ENCODE measurements around the gene URB1. TPM values are rescaled to one million over a fixed set of nuclear protein-coding genes. Genes with fewer than 3 reads are reported as not detected.
"Not testable (repeated sequence)": the region's sequence is repeated elsewhere in the genome, so short reads cannot be mapped to it uniquely, and the experiment has no call there.

URB1 gene
- total RNA-seq, 1 donor from 2014 or later, result 24.4 TPM

DNA sequence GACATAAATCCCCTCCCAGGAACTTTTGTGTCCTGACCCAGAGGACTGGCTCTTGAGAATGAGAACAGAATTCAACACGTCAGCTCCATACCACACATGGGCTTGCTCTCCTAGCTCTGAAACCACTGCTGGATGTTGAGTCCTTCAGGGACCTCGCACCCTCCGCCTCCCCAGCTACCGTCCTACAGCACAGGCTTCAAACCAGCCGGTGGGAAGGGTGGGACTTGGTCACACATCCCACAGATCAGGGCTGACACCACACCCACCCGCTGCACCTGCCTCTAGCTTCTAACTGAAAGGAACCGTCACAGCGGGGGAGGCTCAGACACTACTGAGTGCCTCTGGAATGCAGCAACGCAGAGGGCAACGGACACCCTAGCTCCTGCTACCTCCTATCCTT is 70.1 kb downstream of the URB1 start:
- intact Hi-C loops (cut with micrococcal nuclease), result no loop called here

DNA sequence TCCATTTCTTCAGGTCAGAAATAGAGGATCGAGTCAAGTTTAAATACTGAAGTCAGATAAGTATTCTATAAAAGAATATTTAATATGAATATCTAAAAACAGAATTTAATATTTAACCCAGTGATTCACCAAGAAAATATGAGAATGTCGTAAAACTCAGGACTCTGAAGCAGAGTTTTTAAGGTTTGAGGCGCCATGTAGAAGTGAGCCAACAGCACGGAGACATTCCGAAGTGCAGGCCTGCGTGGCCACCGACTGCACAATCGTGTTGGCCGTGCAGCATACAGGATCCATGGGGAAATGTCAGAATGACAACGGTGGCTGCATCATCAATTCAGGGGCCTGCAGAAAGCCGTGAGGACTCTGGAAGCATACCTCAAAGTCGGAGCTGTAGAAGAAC is 70.7 kb downstream of the URB1 start:
- intact Hi-C loops (cut with micrococcal nuclease), result no loop called here

DNA sequence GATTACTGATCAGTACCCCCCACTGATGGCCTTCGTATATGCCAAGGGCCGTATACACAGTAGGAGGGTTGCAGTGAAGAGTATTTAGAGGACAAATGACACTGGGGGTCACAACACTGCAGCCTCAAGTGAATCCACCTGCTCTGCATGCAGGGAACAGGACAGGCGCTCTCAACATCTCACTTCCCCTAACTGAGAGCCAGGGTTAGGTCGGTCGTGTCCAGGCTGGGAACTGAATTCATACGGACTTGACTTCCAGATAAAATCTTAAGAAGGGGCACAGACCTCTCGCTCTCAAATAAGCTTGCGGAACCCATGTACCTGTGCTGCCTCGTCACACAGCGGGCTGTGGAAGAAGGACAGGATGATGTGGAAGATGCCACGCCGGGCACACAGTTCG is 71.3 kb downstream of the URB1 start:
- intact Hi-C loops (cut with micrococcal nuclease), result no loop called here

DNA sequence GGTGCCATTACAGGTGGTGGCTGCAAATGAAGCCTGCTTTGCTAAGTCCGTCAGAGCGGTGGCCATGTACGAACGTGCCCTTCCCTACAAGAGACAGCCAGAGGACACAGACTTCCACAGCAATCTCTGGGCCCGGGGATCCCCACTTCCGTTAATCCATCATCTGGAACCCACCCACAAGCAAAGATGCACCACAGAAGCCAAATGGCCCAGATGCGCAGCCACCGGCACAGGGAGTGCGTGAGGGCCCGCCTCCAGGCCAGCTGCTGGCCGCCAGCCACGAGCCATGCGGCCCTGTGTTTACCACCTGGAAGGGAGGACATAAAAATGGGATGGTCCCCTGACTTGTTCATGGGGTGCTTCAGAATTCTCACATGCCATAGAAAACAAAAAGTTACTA is 72.1 kb downstream of the URB1 start:
- intact Hi-C loops (cut with micrococcal nuclease), result no loop called here

DNA sequence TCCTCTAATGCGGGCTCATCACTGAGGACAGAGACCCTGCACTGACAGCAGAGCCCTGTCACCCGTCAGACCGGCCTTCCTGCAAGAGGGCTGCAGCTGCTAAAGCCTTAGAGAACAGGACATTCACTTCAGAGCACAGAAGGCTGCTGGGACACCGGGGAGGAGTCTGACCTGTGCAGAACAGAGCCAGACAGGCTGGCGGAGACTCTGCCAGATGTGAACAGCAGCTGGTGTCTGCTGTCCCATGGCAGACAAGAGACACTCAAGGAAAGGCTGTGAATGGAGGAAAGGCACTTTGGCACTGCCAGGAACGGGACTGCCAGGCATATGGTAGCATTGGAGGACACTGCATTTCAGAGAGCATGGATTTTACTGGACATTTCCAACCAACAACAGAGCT is 72.8 kb downstream of the URB1 start:
- intact Hi-C loops (cut with micrococcal nuclease), result no loop called here

DNA sequence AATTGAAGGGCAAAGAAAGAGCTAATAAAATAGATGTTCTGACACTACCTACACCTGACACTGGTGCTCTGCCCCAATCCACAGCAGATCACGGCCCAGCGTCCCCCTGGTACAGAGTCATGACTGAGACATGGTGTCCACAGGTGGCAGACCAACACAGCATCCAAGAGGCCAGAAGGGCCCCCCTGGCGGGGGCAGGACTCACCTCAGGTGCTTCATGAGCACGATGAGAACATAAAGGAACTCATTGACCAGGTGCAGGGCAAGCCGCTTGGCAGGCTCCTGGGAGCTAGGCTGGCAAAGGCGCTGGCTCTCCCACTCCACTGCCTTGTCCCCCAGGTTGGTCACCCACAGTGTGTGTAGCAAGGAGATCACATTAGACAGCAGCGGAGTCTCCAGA is 73.8 kb downstream of the URB1 start:
- intact Hi-C loops (cut with micrococcal nuclease), result no loop called here

DNA sequence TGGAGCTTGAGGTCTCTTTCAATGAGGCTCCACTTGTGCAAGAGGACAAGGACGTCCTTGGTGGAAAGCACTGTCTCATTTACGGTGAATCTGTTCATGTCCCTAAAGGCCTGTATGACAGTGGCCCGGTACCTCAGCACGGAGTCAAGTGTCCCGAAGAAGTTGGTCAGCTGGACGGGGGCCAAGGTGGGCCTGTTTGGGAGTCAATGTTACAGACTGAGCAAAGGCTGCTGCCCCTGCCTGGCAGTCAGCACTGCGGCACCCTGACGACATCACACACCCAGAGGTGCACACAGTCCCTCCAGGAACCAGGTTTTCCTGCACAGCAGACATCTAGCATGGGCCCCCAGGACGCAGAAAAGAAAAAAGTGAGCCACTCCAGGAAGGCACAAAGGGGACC is 75.1 kb downstream of the URB1 start:
- intact Hi-C loops (cut with micrococcal nuclease), result no loop called here

DNA sequence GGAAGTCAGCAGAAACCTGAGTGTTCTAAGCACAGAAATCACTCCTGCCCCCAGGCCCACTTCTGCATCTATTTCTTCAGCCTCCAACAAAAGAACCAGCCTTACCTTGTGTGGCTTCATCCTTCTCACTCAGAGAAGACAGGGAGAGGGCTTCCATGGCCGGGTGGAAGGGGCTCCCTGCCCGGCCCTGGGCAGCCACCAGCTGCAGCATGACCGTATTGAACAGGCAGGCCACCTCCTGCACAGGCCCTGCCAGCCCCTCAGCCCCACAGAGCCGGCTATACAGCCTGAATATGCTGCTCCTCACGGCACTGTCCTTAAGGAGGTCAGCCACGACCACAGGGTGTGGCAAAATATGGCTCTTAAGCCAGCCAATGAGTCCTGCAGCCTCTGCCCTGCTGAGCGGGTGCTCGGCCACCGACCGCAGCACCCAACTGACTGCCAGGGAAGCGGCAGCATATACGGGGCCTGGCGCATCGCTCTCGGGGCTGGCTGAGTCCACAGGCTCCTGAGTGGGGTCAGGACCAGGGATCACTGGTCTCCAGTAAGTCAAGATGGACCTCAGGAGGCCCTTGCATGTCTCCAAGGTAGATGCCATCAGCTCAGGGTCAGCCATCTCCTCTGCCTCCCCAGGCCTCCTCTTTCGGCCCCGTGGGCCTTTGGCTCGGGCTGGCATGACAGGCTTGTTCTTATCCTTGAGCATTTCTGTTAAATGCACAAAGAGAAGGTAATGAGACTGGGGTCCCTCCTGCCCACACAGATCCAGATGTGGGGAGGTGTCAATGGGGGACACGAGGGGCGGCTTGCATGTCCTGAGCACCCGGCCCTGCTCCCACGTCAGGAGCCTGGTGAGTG is 76.2 kb downstream of the URB1 start:
- intact Hi-C loops (cut with micrococcal nuclease), result no loop called here

DNA sequence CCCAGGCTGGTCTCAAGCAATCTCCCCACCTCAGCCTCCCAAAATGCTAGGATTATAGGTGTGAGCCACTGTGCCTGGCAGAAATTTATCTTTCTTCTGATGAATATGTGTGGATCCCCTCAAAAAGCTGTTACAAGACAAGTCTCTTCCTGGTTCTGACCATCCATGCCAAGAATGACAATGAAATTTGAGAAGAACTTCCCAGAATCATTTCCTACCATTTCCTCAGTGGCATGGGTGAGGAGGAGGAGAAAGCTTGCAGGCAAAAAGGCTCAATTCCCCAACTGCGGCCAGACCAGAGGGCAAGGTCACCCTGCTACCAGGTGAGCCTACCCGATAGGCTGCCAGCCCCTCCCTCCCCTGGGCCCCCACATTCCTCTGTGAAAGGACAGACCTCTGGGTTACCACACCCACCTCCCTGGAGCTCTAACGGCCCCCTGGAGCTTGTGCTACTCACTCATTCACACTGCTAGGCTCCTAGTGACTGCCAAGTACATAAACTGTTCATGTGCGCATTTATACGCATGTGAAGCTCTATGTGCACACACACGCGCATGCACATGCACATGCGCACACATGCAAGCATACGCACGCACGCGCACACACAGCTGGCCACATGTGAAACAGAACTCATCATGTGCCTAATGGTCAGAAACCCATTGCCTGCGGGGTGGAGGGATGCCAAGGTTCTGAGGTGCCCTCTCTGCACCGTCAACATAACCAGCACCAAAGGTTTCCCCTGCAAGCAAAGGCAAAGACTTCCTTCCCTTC is 77.1 kb downstream of the URB1 start:
- intact Hi-C loops (cut with micrococcal nuclease), result no loop called here

DNA sequence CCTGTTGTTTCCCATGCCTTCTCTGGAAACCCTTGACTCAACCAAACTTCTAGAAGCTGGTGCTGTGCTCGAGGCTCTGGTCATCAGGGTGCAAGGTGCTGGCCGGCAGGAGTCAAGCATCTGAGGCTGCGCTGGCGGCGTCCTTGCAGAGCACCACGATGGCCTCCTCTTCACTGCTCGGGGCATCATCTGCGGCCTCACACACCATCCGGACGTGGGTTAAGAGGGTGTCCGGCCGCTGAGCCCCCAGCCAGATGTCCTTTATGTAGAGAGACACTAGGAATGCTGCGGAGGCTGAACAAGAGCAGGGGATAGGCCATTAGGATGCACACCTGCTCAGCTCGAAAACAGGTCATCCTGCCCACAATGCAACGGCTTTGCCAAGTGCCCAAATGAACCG is 78.0 kb downstream of the URB1 start:
- intact Hi-C loops (cut with micrococcal nuclease), result no loop called here

DNA sequence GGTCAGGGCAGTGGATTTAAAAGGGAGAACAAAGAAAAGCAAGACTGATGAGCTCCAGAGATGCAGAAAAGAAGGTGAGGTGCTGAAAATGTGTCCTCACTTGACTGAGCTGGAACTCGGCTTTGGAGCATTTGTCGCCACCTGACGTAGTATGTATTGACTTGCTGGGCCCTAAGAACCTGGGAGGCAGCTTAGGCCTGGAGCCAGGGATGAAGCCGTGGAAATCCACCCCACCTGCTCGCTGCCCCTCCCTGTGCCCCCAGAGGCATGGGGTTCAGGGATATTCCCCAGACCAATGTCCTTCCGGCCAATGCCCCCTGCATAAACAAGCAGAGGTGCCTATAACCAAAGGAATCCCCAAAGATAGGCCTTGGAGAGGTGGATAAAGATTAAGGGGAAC is 79.8 kb downstream of the URB1 start:
- intact Hi-C loops (cut with micrococcal nuclease), result no loop called here

DNA sequence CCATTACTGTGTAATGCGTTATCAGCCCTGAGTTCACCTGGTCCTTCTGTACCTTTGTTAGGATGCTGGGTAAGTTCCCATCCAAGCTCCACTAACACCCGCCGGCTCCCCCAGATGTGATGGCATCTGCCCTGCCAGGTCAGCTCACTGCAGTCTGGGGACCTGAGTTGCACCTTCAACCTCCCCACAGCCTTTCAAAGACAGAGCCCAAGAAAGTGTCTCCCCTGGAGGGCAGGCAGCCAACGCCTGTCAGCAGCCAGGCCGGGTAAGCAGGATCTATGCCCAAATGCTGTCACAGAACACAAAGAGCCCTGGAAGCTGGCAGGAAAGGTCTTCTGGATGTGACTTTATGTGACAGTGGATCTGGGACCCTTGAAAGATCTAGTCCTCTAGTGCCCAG is 80.5 kb downstream of the URB1 start:
- intact Hi-C loops (cut with micrococcal nuclease), result no loop called here

DNA sequence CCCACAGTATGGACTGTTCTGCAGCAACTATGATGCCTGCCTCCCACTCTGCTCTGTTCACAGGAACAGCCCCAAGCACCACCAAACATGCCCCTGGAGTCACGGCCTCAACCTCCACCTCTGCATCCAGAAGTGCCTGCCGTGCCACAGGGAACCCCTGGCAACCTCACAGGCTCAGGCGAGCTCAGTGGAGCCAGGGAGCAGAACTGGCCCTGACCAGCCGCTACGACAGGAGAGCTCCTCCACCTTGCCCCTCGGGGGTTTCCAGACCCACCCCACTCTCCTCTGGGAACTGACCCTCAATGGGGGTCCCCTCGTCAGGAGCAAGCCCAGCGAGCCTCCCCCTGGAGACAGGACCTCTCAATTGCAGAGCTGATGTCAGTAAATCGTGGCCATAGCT is 81.2 kb downstream of the URB1 start:
- intact Hi-C loops (cut with micrococcal nuclease), result no loop called here

DNA sequence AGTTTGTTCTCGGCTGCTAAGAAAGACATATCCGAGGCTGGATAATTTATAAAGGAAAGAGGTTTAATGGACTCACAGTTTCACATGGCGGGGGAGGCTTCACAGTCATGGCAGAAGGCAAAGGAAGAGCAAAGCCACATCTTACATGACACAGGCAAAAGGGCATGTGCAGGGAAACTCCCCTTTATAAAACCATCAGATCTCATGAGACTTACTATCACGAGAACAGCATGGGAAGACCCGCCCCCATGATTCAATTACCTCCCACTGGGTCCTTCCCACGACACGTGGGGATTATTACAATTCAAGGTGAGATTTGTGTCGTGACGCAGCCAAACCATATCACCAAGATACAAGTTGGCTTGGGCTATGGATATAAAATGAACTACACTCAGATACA is 81.8 kb downstream of the URB1 start:
- intact Hi-C loops (cut with micrococcal nuclease), result not testable (repeated sequence)

DNA sequence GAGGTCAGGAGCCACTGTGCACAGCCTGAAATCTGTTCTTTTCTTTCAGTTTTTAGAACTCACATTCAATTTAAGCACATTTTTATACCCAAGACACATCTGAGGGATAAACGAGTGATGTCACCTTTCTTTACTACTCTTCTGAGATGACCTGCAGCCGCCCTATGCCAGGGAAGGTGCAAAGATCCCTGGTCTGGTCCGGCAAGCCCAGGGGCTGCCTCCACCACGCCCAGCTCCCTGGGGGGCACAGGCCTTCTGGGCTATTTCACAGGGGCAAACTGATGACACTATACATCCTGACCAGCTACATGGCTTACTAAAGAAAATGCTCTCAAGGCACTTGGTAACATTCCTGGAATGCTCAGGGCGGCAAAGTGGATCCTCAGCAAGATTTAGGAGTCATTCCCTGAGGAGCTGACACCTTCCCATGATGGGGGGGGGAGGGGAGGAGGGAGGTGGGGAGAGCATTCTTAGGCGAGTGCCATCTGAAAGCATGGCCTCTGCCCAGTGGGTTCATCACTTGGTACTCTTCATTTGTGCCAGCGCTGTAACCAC is 82.8 kb downstream of the URB1 start:
- intact Hi-C loops (cut with micrococcal nuclease), result no loop called here

DNA sequence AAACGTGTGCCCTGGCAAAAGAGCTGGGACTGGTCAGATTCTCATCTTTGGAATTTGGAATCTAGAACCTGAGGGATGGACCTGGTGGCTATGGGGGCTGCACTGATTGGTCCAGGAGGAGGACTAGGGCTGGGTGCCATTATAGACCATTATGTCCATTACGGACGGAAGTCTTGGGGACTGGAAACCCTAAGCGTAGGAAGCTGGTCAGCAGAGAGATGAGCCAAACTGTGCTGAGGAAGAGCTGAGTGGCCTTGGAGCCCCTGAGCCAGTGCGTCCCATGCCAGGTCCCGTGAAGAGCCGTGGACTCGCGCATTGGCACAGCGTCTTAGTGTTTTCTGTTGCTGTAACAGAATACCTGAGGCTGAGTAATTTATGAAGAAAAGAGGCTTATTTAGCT is 84.1 kb downstream of the URB1 start:
- intact Hi-C loops (cut with micrococcal nuclease), result no loop called here

DNA sequence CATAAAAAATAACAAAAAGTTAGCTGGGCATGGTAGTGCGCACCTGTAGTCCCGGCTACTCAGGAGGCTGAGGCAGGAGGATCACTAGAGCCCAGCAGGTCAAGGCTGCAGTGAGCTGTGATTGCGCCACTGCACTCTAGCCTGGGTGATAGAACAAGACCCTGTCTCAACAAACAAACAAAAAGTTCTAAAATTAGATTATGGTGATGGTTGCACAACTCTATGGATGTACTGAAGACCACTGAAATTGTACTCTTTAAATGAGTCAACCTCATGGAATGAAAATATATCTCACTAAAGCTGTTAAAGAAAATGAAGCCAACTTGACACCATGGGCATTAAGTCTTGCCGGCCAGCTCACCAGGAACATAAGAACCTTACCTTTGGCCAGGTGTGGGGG is 85.1 kb downstream of the URB1 start:
- intact Hi-C loops (cut with micrococcal nuclease), result no loop called here

DNA sequence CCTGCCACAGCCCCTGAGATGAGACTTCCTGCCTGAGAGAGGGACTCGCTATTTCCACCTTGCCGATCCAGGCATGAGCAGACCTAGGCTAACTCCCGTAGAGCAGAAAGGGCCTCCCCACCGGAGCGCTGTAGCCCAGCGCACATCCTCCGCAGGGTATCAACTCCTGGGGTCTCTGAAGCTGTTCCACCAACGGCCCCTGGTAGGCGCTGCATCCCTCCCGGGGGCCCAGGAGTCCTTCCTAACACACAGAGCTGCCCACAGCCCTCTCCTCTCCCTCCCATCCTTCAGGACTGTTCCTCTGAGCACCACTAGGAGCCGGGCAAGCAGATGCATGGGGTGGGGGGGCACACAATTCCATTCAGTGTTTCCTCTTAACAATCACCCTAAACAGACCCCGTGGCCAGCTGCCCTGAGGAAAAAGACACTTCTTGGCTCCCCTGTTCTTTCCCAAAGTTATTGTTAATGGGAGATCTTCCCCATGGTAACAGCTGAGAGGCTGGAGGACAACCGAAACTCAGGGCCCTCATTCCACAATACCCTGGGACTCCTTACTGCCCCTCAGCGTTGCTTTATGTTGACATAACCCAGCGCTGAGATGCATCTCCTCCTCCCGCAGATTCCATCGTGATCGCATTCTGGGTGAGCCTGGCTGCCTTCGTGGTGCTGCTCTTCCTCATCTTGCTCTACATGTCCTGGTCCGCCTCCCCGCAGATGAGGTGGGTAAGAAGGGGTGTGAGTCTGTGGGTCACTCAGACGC is 86.6 kb downstream of the URB1 start:
- intact Hi-C loops (cut with micrococcal nuclease), result no loop called here

DNA sequence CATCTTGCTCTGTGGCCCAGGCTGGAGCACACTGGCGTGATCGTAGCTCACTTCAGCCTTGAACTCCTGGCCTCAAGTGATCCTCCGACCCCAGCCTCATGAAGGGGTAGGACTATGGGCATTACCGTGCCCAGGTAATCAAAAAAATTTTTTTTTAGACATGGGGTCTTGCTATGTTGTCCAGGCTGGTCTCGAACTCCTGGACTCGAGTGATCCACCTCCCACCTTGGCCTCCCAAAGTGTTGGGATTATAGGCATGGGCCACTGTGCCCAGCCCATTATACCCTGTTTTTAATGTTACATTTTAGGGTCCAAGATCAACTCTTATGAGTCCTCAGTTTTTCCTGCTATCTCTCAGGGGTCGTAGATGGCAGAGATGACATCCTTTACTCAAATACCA is 87.8 kb downstream of the URB1 start:
- intact Hi-C loops (cut with micrococcal nuclease), result no loop called here

DNA sequence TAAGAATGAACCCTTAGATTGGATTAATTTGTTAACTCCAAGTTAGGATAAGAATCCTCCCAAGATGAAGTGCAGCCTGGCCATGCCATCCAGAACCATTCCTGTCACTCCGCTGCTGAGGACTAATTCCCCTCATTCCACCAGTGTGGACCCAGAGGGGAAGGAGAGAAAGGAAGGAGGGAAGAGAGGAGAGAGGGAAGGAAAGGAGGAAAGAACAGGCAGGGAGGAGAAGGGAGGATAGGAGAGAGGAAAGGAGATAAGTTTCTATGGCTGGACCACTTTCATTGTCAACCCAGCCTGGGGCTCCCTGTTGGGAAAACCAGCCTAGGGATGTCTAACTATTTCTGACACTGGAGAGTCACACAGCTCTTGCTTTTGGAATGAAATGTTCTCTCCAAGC is 89.4 kb downstream of the URB1 start:
- intact Hi-C loops (cut with micrococcal nuclease), result no loop called here

DNA sequence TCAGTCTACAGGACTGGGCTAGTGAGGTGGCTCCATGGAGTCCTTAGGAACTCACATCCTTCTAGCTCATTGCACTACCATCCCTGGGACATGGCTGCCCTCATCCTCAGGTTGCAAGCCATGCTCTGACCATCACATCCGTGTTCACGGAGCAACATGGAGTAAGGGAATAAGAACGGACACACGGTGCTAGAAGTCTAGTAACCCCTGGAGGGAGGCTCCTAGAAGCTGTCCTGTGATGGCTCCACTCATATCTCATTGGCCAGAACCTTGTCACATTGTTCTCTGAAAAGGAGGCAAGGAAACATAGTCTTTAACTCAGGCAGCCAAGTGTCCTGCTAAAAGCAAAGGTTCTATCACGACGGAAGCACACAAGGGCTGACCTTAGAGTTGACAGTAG is 90.3 kb downstream of the URB1 start:
- intact Hi-C loops (cut with micrococcal nuclease), result no loop called here

DNA sequence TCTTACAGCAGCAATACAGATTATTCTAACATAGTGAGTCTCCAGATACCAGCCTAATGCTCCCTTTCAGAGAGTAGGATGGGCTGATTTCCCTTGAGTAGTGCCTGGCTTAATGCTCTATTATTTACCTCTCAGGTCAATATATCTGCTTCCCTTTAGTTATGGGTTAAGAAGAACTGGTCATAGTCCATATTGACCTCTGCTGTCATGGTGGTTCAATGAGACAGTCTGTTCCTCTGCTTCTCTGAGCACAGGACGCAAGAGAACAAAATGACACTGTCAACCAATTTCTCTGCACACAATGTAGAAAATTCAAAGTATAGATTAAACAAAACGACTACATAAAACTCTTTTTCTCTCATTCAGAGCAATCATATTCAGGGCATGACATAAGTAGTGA is 91.2 kb downstream of the URB1 start:
- intact Hi-C loops (cut with micrococcal nuclease), result no loop called here
